GM19372 (cell line): ENCODE measurements around the gene CDY2B.
"Not testable (repeated sequence)": the region's sequence is repeated elsewhere in the genome, so short reads cannot be mapped to it uniquely, and the experiment has no call there.

Experiments
- ATAC-seq: cut with Tn5 transposase; IDR thresholded peaks from one replicate; pipeline ENCODE4 v1.9.1; 2021; ENCODE audit warnings: mild to moderate bottlenecking, low read depth, moderate library complexity; ENCODE audit not compliant: unreplicated experiment

The CDY2B gene, protein sequence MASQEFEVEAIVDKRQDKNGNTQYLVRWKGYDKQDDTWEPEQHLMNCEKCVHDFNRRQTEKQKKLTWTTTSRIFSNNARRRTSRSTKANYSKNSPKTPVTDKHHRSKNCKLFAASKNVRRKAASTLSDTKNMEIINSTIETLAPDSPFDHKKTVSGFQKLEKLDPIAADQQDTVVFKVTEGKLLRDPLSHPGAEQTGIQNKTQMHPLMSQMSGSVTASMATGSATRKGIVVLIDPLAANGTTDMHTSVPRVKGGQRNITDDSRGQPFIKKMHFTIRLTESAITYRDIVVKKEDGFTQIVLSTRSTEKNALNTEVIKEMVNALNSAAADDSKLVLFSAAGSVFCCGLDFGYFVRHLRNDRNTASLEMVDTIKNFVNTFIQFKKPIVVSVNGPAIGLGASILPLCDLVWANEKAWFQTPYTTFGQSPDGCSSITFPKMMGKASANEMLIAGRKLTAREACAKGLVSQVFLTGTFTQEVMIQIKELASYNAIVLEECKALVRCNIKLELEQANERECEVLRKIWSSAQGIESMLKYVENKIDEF

GRCh38 chrY:17880120-17880519 lies at the start of gene CDY2B:
CDY2B (minus strand) TSS chrY:17880220; CDS start chrY:17879892, 328 bp downstream.
- not testable (repeated sequence) for ATAC-seq

- not testable (repeated sequence) for ATAC-seq
Measured at GRCh38 chrY:17908009-17908408, 28.0 kb upstream of the CDY2B start.

GRCh38 chrY:17907351-17907750 lies 27.3 kb upstream of the CDY2B start:
- ATAC-seq, result not testable (repeated sequence)

- not testable (repeated sequence) for ATAC-seq
Measured at GRCh38 chrY:17881697-17882096, 1.7 kb upstream of the CDY2B start.

- ATAC-seq, result not testable (repeated sequence)
Measured at GRCh38 chrY:17876767-17877166, 3.3 kb downstream of the CDY2B start.

- ATAC-seq, result not testable (repeated sequence)
Measured at GRCh38 chrY:17875401-17875800, 4.6 kb downstream of the CDY2B start.

DNA sequence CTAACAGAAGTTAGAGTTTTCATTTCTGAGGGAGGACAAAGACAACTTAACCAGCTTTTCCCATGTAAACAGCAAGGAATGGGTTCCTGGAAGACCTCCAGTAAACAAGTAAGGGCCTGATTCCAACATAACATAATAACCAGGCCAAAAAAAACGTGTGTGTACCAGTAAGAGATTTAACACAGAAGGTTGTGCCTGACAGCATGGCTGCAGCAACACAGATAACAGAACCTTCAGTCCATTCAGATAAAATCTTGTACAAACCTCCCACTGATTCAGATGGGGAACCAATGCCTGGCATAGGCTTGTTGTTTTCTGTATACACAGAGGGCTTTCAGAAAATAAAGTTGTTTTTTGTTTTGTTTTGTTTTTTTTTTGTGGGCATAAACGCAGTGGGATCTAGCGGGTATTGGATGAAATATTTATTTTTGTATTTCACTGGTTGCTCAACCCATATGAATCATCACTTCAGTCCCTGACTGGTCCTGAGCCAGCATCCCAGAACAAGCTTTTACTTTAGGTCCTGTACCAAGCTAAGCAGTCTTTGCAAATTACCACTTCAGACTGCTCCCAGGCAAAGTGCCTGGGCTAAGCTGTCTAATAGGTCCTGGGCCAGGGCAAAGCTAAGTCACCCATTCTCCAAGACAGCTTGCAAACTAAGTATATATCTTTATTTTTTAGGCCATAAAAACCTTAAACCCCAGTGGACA lies 8.7 kb downstream of the CDY2B start:
- not testable (repeated sequence) for ATAC-seq

DNA sequence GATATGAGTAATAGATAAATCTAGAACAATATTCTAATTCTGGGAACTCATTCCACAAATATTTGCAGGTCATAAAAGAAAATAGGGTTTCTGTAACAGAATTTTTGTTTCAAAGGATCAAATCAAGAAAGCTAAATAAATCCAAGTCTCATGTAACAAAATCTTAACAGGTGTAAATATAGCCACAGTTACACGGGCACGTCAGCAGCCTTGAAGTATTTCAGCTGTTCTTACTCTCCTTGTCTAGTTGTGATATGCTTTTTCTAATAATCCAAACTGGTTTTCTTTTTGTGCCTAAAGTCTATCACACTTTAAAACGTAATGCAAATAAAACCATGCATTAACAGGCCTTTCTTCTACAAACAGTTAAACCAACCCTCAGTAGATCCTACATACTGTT lies 9.3 kb downstream of the CDY2B start:
- ATAC-seq, result not testable (repeated sequence)

DNA sequence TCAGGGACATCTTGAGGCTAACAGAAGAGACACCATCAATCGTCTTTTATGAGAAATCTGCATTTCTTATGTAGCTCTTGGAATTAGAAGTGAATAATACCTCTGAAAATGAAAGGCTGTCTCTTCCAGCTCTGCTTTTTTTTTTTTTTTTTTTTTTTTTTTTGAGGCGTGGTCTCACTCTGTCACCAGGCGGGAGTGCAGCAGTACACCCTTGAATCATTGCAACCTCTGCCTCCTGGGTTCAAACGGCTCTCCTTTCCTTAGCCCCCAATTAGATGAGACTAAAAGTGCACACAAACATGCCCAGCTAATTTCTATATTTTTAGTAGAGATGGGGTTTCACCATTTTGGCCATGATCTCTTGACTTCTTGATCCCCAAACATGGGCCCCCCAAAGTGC lies 12.2 kb downstream of the CDY2B start:
- ATAC-seq, result not testable (repeated sequence)

- not testable (repeated sequence) for ATAC-seq
Measured at GRCh38 chrY:17860634-17861033, 19.4 kb downstream of the CDY2B start.

GRCh38 chrY:17856963-17857848 lies 22.8 kb downstream of the CDY2B start:
- ATAC-seq, result not testable (repeated sequence)

- ATAC-seq, result not testable (repeated sequence)
Measured at GRCh38 chrY:17856508-17856907, 23.5 kb downstream of the CDY2B start.

- not testable (repeated sequence) for ATAC-seq
Measured at GRCh38 chrY:17849131-17849530, 30.9 kb downstream of the CDY2B start.

DNA sequence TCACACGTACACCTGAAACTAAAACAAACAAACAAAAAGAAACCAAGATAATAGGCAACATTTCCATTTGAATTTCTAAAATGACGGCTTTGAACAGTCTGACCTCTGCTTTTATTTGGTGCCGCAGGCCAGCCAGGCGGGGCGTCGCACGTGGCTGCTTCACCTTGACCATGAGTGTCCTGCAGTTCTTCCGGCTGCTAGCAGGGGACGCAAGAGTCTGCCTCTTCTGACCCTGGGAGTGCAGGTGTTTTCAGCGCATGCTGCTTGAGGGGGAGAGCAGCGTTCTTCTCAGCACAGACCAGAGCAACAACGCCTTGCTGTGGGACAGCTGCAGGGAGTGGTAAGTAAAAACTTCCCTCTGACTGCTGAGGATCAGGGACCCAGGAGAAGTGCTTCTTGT lies 47.9 kb downstream of the CDY2B start:
- ATAC-seq, result not testable (repeated sequence)
